MG63 (cell line): ENCODE results near the gene SPOCK1. TPM values are rescaled to one million over a fixed set of nuclear protein-coding genes. Genes with fewer than 3 reads are reported as not detected.
A peak's percentile ranks its signal among the peaks of the same experiment; 100 is the strongest.

Experiments
- DNase-seq: peaks from one replicate; pipeline ENCODE4 v3.0.0-alpha.2; 2020
- H3K27me3 ChIP-seq: fragments of 250-450 bp; sonication (Bioruptor Pico); 2 replicates; pipeline ENCODE4 v1.5.1; 2020; ENCODE audit warnings: mild to moderate bottlenecking, moderate library complexity
- H3K36me3 ChIP-seq: fragments of 250-450 bp; sonication (Bioruptor Pico); 2 replicates; pipeline ENCODE4 v1.5.1; 2020; ENCODE audit warnings: mild to moderate bottlenecking, moderate library complexity
- H3K4me3 ChIP-seq: fragments of 250-450 bp; sonication (Bioruptor Pico); 2 replicates; pipeline ENCODE4 v1.5.1; 2020; ENCODE audit warnings: mild to moderate bottlenecking, moderate library complexity
- H3K9me3 ChIP-seq: fragments of 250-450 bp; sonication (Bioruptor Pico); 2 replicates; pipeline ENCODE4 v1.5.1; 2020; ENCODE audit warnings: mild to moderate bottlenecking, moderate library complexity
- total RNA-seq: library from RNA; depleted of rRNA; stranded (reverse); fragments of >200 nt; shearing (Covaris generic); gene quantifications from 2 replicates; pipeline ENCODE4 v1.2.3, GENCODE V29; 2014; ENCODE audit warnings: low replicate concordance

SPOCK1 gene
- total RNA-seq, 1 experiment from 2014 or later, result 92.3 TPM

- peak; percentile 82 for DNase-seq
- no peaks in the 10 kb centered on the region for H3K27me3 ChIP-seq
- no peak overlapping the region for H3K4me3 ChIP-seq
- 0 out of 2 replicates have a peak, but pooled peaks cover 6% of the 10 kb centered on the region for H3K36me3 ChIP-seq
- H3K9me3 ChIP-seq, result no peaks in the 10 kb centered on the region
These were observed 377.1 kb downstream of the SPOCK1 start for GRCh38 chr5:137122075-137122474.

GRCh38 chr5:137119321-137119720 lies 379.8 kb downstream of the SPOCK1 start:
- H3K4me3 ChIP-seq, result no peak overlapping the region
- H3K36me3 ChIP-seq, result 0 out of 2 replicates have a peak, but pooled peaks cover 8% of the 10 kb centered on the region
- H3K27me3 ChIP-seq, result no peaks in the 10 kb centered on the region
- no peak for DNase-seq
- no peaks in the 10 kb centered on the region for H3K9me3 ChIP-seq

- no peaks in the 10 kb centered on the region for H3K27me3 ChIP-seq
- H3K36me3 ChIP-seq, result 0 out of 2 replicates have a peak, but pooled peaks cover 8% of the 10 kb centered on the region
- H3K4me3 ChIP-seq, result no peak overlapping the region
- no peak for DNase-seq
- no peaks in the 10 kb centered on the region for H3K9me3 ChIP-seq
These were observed 380.5 kb downstream of the SPOCK1 start for GRCh38 chr5:137118629-137119028.

- peaks cover 29% of the 10 kb centered on the region for H3K36me3 ChIP-seq
- DNase-seq, result no peak
- H3K27me3 ChIP-seq, result no peaks in the 10 kb centered on the region
- H3K4me3 ChIP-seq, result no peak overlapping the region
- H3K9me3 ChIP-seq, result no peaks in the 10 kb centered on the region
These were observed 384.0 kb downstream of the SPOCK1 start for GRCh38 chr5:137115152-137115551.

- Histone ChIP-seq H3K9me3 (no peaks in the 10 kb centered on the region), H3K27me3 (no peaks in the 10 kb centered on the region), H3K4me3 (no peak overlapping the region), H3K36me3 (peaks cover 31% of the 10 kb centered on the region)
- DNase-seq, result peak; percentile 65
These were observed 384.6 kb downstream of the SPOCK1 start for GRCh38 chr5:137114529-137114928.

GRCh38 chr5:137113939-137114338 lies 385.2 kb downstream of the SPOCK1 start:
- Histone ChIP-seq H3K9me3 (no peaks in the 10 kb centered on the region), H3K27me3 (no peaks in the 10 kb centered on the region), H3K4me3 (no peak overlapping the region), H3K36me3 (peaks cover 29% of the 10 kb centered on the region)
- no peak for DNase-seq

GRCh38 chr5:137113161-137113560 lies 386.0 kb downstream of the SPOCK1 start:
- no peak for DNase-seq
- Histone ChIP-seq H3K36me3 (peaks cover 31% of the 10 kb centered on the region), H3K4me3 (no peak overlapping the region), H3K9me3 (no peaks in the 10 kb centered on the region), H3K27me3 (no peaks in the 10 kb centered on the region)

GRCh38 chr5:137105351-137106035 lies 393.6 kb downstream of the SPOCK1 start:
- Histone ChIP-seq H3K4me3 (no peak overlapping the region), H3K27me3 (no peaks in the 10 kb centered on the region), H3K36me3 (peaks cover 17% of the 10 kb centered on the region), H3K9me3 (no peaks in the 10 kb centered on the region)
- DNase-seq, result no peak

GRCh38 chr5:137101544-137101943 lies 397.6 kb downstream of the SPOCK1 start:
- H3K9me3 ChIP-seq, result no peaks in the 10 kb centered on the region
- H3K4me3 ChIP-seq, result no peak overlapping the region
- DNase-seq, result no peak
- no peaks in the 10 kb centered on the region for H3K27me3 ChIP-seq
- H3K36me3 ChIP-seq, result no peaks in the 10 kb centered on the region

- no peaks in the 10 kb centered on the region for H3K36me3 ChIP-seq
- H3K27me3 ChIP-seq, result no peaks in the 10 kb centered on the region
These were observed 399.5 kb downstream of the SPOCK1 start for GRCh38 chr5:137099651-137100050.

GRCh38 chr5:137098663-137099062 lies 400.5 kb downstream of the SPOCK1 start:
- no peak for DNase-seq
- Histone ChIP-seq H3K27me3 (no peaks in the 10 kb centered on the region), H3K36me3 (no peaks in the 10 kb centered on the region), H3K9me3 (no peaks in the 10 kb centered on the region), H3K4me3 (no peak overlapping the region)

More at GRCh38 chr5:137099651-137100050, 399.5 kb downstream of the SPOCK1 start:
- no peak for DNase-seq
- no peak overlapping the region for H3K4me3 ChIP-seq
- no peaks in the 10 kb centered on the region for H3K9me3 ChIP-seq

GRCh38 chr5:137098238-137098637 lies 400.9 kb downstream of the SPOCK1 start:
- Histone ChIP-seq H3K4me3 (no peak overlapping the region), H3K27me3 (no peaks in the 10 kb centered on the region), H3K36me3 (no peaks in the 10 kb centered on the region), H3K9me3 (no peaks in the 10 kb centered on the region)
- DNase-seq, result no peak

- H3K27me3 ChIP-seq, result no peaks in the 10 kb centered on the region
- no peaks in the 10 kb centered on the region for H3K9me3 ChIP-seq
- peak; percentile 35 for DNase-seq
- H3K4me3 ChIP-seq, result no peak overlapping the region
- H3K36me3 ChIP-seq, result no peaks in the 10 kb centered on the region
These were observed 401.9 kb downstream of the SPOCK1 start for GRCh38 chr5:137097203-137097602.

- Histone ChIP-seq H3K4me3 (no peak overlapping the region), H3K36me3 (no peaks in the 10 kb centered on the region), H3K9me3 (no peaks in the 10 kb centered on the region), H3K27me3 (no peaks in the 10 kb centered on the region)
- DNase-seq, result peak; percentile 94
These were observed 402.7 kb downstream of the SPOCK1 start for GRCh38 chr5:137096149-137097103.

GRCh38 chr5:137095597-137095996 lies 403.5 kb downstream of the SPOCK1 start:
- no peaks in the 10 kb centered on the region for H3K9me3 ChIP-seq
- peak; percentile 31 for DNase-seq
- H3K27me3 ChIP-seq, result no peaks in the 10 kb centered on the region
- H3K36me3 ChIP-seq, result no peaks in the 10 kb centered on the region
- H3K4me3 ChIP-seq, result no peak overlapping the region

- no peak for DNase-seq
- no peak overlapping the region for H3K4me3 ChIP-seq
These were observed 406.3 kb downstream of the SPOCK1 start for GRCh38 chr5:137092831-137093230.

GRCh38 chr5:137091472-137091871 lies 407.7 kb downstream of the SPOCK1 start:
- Histone ChIP-seq H3K36me3 (no peaks in the 10 kb centered on the region), H3K27me3 (no peaks in the 10 kb centered on the region), H3K4me3 (no peak overlapping the region), H3K9me3 (no peaks in the 10 kb centered on the region)
- peak; percentile 61 for DNase-seq

More at GRCh38 chr5:137092831-137093230, 406.3 kb downstream of the SPOCK1 start:
- Histone ChIP-seq H3K27me3 (no peaks in the 10 kb centered on the region), H3K9me3 (no peaks in the 10 kb centered on the region), H3K36me3 (no peaks in the 10 kb centered on the region)
